ENCODE data around the gene WTAP. TPM values are rescaled to one million over a fixed set of nuclear protein-coding genes. Genes with fewer than 3 reads are reported as not detected.
A peak's percentile ranks its signal among the peaks of the same experiment; 100 is the strongest.

Gene WTAP
- 10 to 100 TPM; 81.1 to 85.8 (median 84.4) TPM for total RNA-seq
- long read RNA-seq, donor 1, transcript WTAP-202 (8 exons, 3,656 nt) = minor isoform, 11 of 67 reads
- long read RNA-seq, donor 1, transcript WTAP-206 (8 exons, 2,109 nt) = minor isoform, 12 of 67 reads
- long read RNA-seq, donor 1, transcript WTAP-201 (6 exons, 1,622 nt) = major isoform, 20 of 67 reads
- long read RNA-seq, donor 1, partial matches to known transcripts = 14 of 67 reads
- long read RNA-seq, donor 1, other reads (novel, unspliced or antisense) = 8 of 67 reads
- long read RNA-seq, donor 2, transcript WTAP-202 (8 exons, 3,656 nt) = major isoform, 5 of 28 reads
- long read RNA-seq, donor 2, partial matches to known transcripts = 9 of 28 reads
- long read RNA-seq, donor 2, other reads (novel, unspliced or antisense) = 12 of 28 reads

GRCh38 chr6:159726918-159727716 is at the start of gene WTAP:
WTAP (plus strand) TSS chr6:159727506; CDS start chr6:159736266, 8,760 bp downstream.
- no peak for TF ChIP-seq CTCF (IDR thresholded peaks at IDR 0.05)
- ATAC-seq (peak; percentile 95), DNase-seq (peak; percentile 97 to 99 (median 98))
- H3K4me3 ChIP-seq = peak within 1 kb of the TSS; percentile 97
- intact Hi-C loops (cut with DNase I, micrococcal nuclease) = loop anchor here (5.0 kb wide), 1 partner anchor 35 kb away; the partner anchor contains the start of gene SOD2 (in 2 of the 2)
- H3K9me3 ChIP-seq = no peaks in the 10 kb centered on the region
- H3K36me3 ChIP-seq (ENCODE audit: low read depth) = no peaks in the 10 kb centered on the region
- H3K4me1 ChIP-seq (ENCODE audit: low read depth) = peaks cover 13% of the 10 kb centered on the region

- no peak overlapping the region for H3K4me3 ChIP-seq
- no peaks in the 10 kb centered on the region for H3K4me1 ChIP-seq (ENCODE audit: low read depth)
- no peak for DNase-seq
- H3K9me3 ChIP-seq = no peaks in the 10 kb centered on the region
- no peak for ATAC-seq
- no peak for TF ChIP-seq CTCF (IDR thresholded peaks at IDR 0.05)
- intact Hi-C loops (cut with DNase I, micrococcal nuclease) = no loop called here
- no peaks in the 10 kb centered on the region for H3K36me3 ChIP-seq (ENCODE audit: low read depth)
These were observed 49.7 kb upstream of the WTAP start for GRCh38 chr6:159677506-159678165.

- intact Hi-C loops (cut with DNase I, micrococcal nuclease) = no loop called here
- H3K36me3 ChIP-seq (ENCODE audit: low read depth) = no peaks in the 10 kb centered on the region
- TF ChIP-seq CTCF (IDR thresholded peaks at IDR 0.05) = no peak
- ATAC-seq (no peak), DNase-seq (no peak)
- no peaks in the 10 kb centered on the region for H3K4me1 ChIP-seq (ENCODE audit: low read depth)
- H3K9me3 ChIP-seq = no peaks in the 10 kb centered on the region
- no peak overlapping the region for H3K4me3 ChIP-seq
These were observed 48.7 kb upstream of the WTAP start for GRCh38 chr6:159678574-159678973.

GRCh38 chr6:159679091-159680077 is 47.9 kb upstream of the WTAP start:
- Histone ChIP-seq H3K4me3 (no peak overlapping the region), H3K36me3 (ENCODE audit: low read depth) (no peaks in the 10 kb centered on the region), H3K4me1 (ENCODE audit: low read depth) (no peaks in the 10 kb centered on the region), H3K9me3 (no peaks in the 10 kb centered on the region)
- TF ChIP-seq CTCF (IDR thresholded peaks at IDR 0.05) = no peak
- DNase-seq = no peak
- no peak for ATAC-seq
- intact Hi-C loops (cut with DNase I, micrococcal nuclease) = no loop called here

- ATAC-seq (no peak), DNase-seq (no peak)
- Histone ChIP-seq H3K36me3 (ENCODE audit: low read depth) (no peaks in the 10 kb centered on the region), H3K4me3 (no peak overlapping the region), H3K4me1 (ENCODE audit: low read depth) (no peaks in the 10 kb centered on the region), H3K9me3 (no peaks in the 10 kb centered on the region)
- TF ChIP-seq CTCF (IDR thresholded peaks at IDR 0.05) = no peak
- intact Hi-C loops (cut with DNase I, micrococcal nuclease) = no loop called here
These were observed 47.2 kb upstream of the WTAP start for GRCh38 chr6:159680104-159680503.
